Panc1 (cell line): ENCODE results near the gene PSG5. TPM values are rescaled to one million over a fixed set of nuclear protein-coding genes. Genes with fewer than 3 reads are reported as not detected.
A peak's percentile ranks its signal among the peaks of the same experiment; 100 is the strongest.
"Not testable (repeated sequence)": the region's sequence is repeated elsewhere in the genome, so short reads cannot be mapped to it uniquely, and the experiment has no call there.

Experiments used
- ATAC-seq: fragments of 200-7000 bp; cut with Tn5 transposase; 2 replicates; pipeline ENCODE4 v1.9.1; 2020; ENCODE audit warnings: mild to moderate bottlenecking, moderate library complexity
- BruUV-seq: library from RNA; stranded (reverse); fragments of 400-500 nt; replicated peaks from 2 replicates; lab custom pipeline; 2021; lab: Mats Ljungman, UMichigan
- CTCF ChIA-PET: fragments of 300-600 bp; sonication (Branson Sonifier 250); formaldehyde crosslinking; loops from one replicate; lab custom pipeline; 2022; ENCODE audit warnings: antibody characterized with exemption; lab: Charles Lee
- POLR2A ChIA-PET: fragments of 300-600 bp; sonication (Branson Sonifier 250); formaldehyde crosslinking; loops from one replicate; lab custom pipeline; 2022; ENCODE audit warnings: antibody characterized with exemption; lab: Charles Lee
- DNase-seq: peaks from one replicate; pipeline ENCODE4 v3.0.0-alpha.2; 2010; ENCODE audit warnings: low read depth, low spot score
- H3K27ac ChIP-seq: 2 replicates; pipeline ENCODE4 v1.5.1; 2011; ENCODE audit warnings: mild to moderate bottlenecking, low read length, inconsistent platforms
- H3K27me3 ChIP-seq: fragments of 200-500 bp; sonication (Bioruptor generic); 2 replicates; pipeline ENCODE4 v1.6.0; 2014; ENCODE audit warnings: low read length, inconsistent platforms; ENCODE audit not compliant: control insufficient read depth, insufficient read depth
- H3K36me3 ChIP-seq: fragments of 200-500 bp; sonication (Bioruptor generic); 2 replicates; pipeline ENCODE4 v1.5.1; 2014; ENCODE audit warnings: inconsistent platforms, mild to moderate bottlenecking, low read length, moderate library complexity; ENCODE audit not compliant: control insufficient read depth, insufficient read depth
- H3K4me1 ChIP-seq: 2 replicates; pipeline ENCODE4 v1.5.1; 2011; ENCODE audit warnings: inconsistent platforms, mild to moderate bottlenecking, low read length, moderate library complexity; ENCODE audit not compliant: control insufficient read depth, insufficient read depth
- H3K4me3 ChIP-seq, 2 experiments: 2 replicates each; pipeline ENCODE4 v1.5.1; 2011 to 2012; ENCODE audit warnings: low read depth in 2 of 2, low read length in 2 of 2, mild to moderate bottlenecking in 2 of 2, inconsistent platforms in 1 of 2, moderate library complexity in 1 of 2
- H3K9me3 ChIP-seq: fragments of 200-500 bp; sonication (Bioruptor generic); 2 replicates; pipeline ENCODE4 v1.5.1; 2014; ENCODE audit warnings: low read depth, mild to moderate bottlenecking, inconsistent platforms, low read length, moderate library complexity; ENCODE audit not compliant: control insufficient read depth, insufficient read depth
- CTCF ChIP-seq: fragments of 450-650 bp; IDR thresholded peaks from 2 replicates; pipeline ENCODE4 v1.5.1; 2017; ENCODE audit warnings: mild to moderate bottlenecking
- POLR2AphosphoS5 ChIP-seq: IDR thresholded peaks from 2 replicates; pipeline ENCODE4 v1.6.1; 2012; ENCODE audit warnings: mild to moderate bottlenecking, low read depth, low read length, moderate library complexity
- REST ChIP-seq, 2 experiments: IDR thresholded peaks; 2 replicates each; pipeline ENCODE4 v1.6.1; 2011 to 2012; ENCODE audit warnings: low read depth in 2 of 2, control low read depth in 1 of 2, low read length in 1 of 2, mild to moderate bottlenecking in 1 of 2, moderate library complexity in 1 of 2; ENCODE audit not compliant: insufficient read depth in 1 of 2
- SIN3A ChIP-seq: IDR thresholded peaks from 2 replicates; pipeline ENCODE4 v1.6.1; 2012; ENCODE audit warnings: low read depth, mild to moderate bottlenecking, low read length, moderate library complexity, borderline replicate concordance; ENCODE audit not compliant: insufficient read depth
- TCF7L2 ChIP-seq: IDR thresholded peaks from 2 replicates; pipeline ENCODE4 v1.6.1; 2011; ENCODE audit warnings: mild to moderate bottlenecking, low read depth, low read length, inconsistent platforms
- in situ Hi-C: cut with HindIII; loops from 2 replicates; pipeline ENCODE4 v1.10.0; 2016; ENCODE audit warnings: low sequenced_read_pairs, low pct_unique_long_range_greater_than_20kb
- intact Hi-C: fragments of 100-400 bp; cut with micrococcal nuclease; formaldehyde crosslinking; loops from one replicate; pipeline ENCODE4 v1.10.0; 2022; ENCODE audit not compliant: unreplicated experiment
- total RNA-seq: library from RNA; stranded (reverse); gene quantifications from one replicate; pipeline ENCODE4 v1.2.1, GENCODE V29; 2021; ENCODE audit not compliant: unreplicated experiment

The PSG5 gene
- total RNA-seq, 1 experiment from 2014 or later, result not detected

DNA sequence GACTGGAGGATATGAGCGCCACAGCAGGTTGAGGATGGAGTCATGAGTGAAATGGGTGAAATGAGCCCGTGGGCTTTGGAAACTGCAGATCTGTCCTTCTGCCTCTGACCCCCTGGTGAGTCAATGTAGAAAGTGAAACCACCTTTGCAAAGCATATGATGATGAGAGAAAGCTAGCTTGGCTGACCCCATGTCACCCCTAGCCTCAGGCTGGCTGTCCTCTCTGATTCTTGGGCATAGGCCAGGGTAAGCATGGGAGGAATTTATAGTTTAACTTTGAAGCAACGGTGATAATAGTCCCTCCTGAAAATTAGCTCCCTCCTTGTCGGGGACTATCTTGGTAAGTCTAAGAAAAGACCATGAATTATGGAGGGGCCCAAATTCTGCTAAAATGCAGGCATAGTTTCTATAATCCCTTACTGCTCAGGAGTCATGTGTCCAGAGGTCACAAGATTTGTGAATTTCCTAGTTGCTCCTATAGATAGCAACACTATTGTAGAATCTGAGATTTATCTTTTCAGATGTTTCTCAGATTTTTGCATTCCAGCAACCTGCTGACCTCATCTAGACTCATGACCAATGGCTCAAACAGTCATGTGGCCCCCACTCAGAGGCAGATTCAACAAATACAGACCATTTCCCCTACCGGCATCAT is 38.0 kb upstream of the PSG5 start:
- DNase-seq, in situ Hi-C loops, H3K27ac ChIP-seq, H3K27me3 ChIP-seq, H3K36me3 ChIP-seq, H3K4me1 ChIP-seq, H3K9me3 ChIP-seq, BruUV-seq, CTCF ChIA-PET: not testable (repeated sequence)
- H3K4me3 ChIP-seq, result peak overlapping the region in 1 of 2 experiments; percentile 20; a peak in 1 of 4 replicates
- 0 out of 2 replicates have a peak, but pooled peaks have one; percentile 45 for ATAC-seq
- TF ChIP-seq TCF7L2, result 0 out of 2 replicates have a peak, but pooled peaks have one; percentile 32
- POLR2A ChIA-PET, result interaction anchor here (0.9 kb wide), 1 partner anchor 122 kb away, joined by 3 read pairs; no protein-coding TSS in a partner anchor
- intact Hi-C loops, result loop anchor here (10.0 kb wide), 1 partner anchor 120 kb away; no protein-coding TSS in a partner anchor

GRCh38 chr19:43221891-43222290 is 35.6 kb upstream of the PSG5 start:
- H3K27ac ChIP-seq, H3K36me3 ChIP-seq, H3K9me3 ChIP-seq, DNase-seq, H3K4me1 ChIP-seq, in situ Hi-C loops, BruUV-seq, ATAC-seq, H3K4me3 ChIP-seq, H3K27me3 ChIP-seq, POLR2A ChIA-PET: not testable (repeated sequence)
- CTCF ChIA-PET, result interaction anchor here (0.6 kb wide), 1 partner anchor 440 kb away, joined by 3 read pairs; no protein-coding TSS in a partner anchor
- intact Hi-C loops, result loop anchor here (10.0 kb wide), 1 partner anchor 117 kb away; no protein-coding TSS in a partner anchor

- H3K4me3 ChIP-seq, BruUV-seq, H3K4me1 ChIP-seq, H3K27me3 ChIP-seq, DNase-seq, in situ Hi-C loops, H3K9me3 ChIP-seq, CTCF ChIA-PET, H3K36me3 ChIP-seq, H3K27ac ChIP-seq, POLR2A ChIA-PET, ATAC-seq, intact Hi-C loops: not testable (repeated sequence)
Measured at GRCh38 chr19:43219136-43219535, 32.8 kb upstream of the PSG5 start.

DNA sequence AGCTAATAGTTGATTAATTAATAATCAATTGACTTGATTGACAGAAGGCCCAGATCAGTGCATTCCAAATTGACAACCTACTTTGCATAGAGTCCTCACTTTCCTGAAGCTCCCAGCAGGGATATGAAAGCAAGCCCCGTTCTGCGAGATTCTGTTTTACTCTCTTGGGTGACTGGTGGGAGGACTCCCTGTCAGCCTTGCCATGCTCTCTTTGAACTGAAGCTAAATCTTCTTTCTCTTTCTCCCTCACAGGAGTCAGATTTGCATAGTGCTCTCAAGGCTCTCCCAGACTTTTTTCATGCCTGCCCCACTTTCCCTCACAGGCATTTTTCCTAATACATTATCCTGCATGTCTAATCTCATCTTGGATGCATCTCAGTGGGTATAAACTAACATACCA is 29.5 kb upstream of the PSG5 start:
- DNase-seq, in situ Hi-C loops, BruUV-seq, H3K4me1 ChIP-seq, H3K36me3 ChIP-seq, H3K9me3 ChIP-seq, H3K4me3 ChIP-seq, POLR2A ChIA-PET, H3K27me3 ChIP-seq, ATAC-seq, intact Hi-C loops, CTCF ChIA-PET, H3K27ac ChIP-seq: not testable (repeated sequence)

GRCh38 chr19:43207991-43208390 is 21.7 kb upstream of the PSG5 start:
- DNase-seq (no peak), ATAC-seq (no peak)
- ChIA-PET POLR2A (no interaction called here), CTCF (no interaction called here)
- Histone ChIP-seq H3K27ac (no peak overlapping the region), H3K9me3 (no peaks in the 10 kb centered on the region), H3K36me3 (no peaks in the 10 kb centered on the region), H3K4me3 (no peak overlapping the region), H3K4me1 (no peaks in the 10 kb centered on the region), H3K27me3 (no peaks in the 10 kb centered on the region)
- no TSS peak for BruUV-seq
- intact Hi-C loops (no loop called here), in situ Hi-C loops (no loop called here)
- TF ChIP-seq SIN3A (no peak), REST (IDR thresholded peaks at IDR 0.05; ENCODE audit: insufficient read depth in 1 of 2, low read depth in 2 of 2, low read length in 1 of 2) (no peak), POLR2AphosphoS5 (no peak), CTCF (no peak), TCF7L2 (no peak)
